ENCODE measurements around the gene C20orf96.

DNA sequence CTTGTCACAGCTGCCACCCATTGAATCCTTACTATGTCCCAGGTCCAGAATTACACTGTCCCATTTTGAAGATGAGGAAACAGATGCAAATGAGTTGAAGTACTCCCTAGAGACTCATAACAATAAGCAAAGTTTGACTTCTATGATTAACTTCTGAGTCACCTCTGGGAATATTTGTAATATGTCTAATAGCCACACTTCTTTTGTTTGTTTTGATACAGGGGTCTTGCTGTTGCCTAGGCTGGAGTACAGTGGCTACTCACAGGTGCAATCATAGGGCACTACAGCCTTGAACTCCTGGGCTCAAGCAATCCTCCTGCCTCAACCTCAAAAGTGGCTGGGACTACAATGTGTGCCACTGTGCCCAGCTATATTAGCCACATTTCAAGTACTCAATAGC lies 23.4 kb upstream of the C20orf96 start:
- TF ChIP-seq POLR2AphosphoS5 (IDR thresholded peaks at IDR 0.05; ENCODE audit: insufficient read depth, low read depth, low read length) (no peak), GATA2 (IDR thresholded peaks at IDR 0.05; ENCODE audit: insufficient read depth, insufficient read length, low read depth, low read length) (no peak), POLR2A (IDR thresholded peaks at IDR 0.05; ENCODE audit: low read depth, low read length) (no peak)
